ENCODE results near the gene SYNM. TPM values are rescaled to one million over a fixed set of nuclear protein-coding genes. Genes with fewer than 3 reads are reported as not detected.

Gene SYNM
- total RNA-seq, 1 donor from 2014 or later, result 0.79 TPM

DNA sequence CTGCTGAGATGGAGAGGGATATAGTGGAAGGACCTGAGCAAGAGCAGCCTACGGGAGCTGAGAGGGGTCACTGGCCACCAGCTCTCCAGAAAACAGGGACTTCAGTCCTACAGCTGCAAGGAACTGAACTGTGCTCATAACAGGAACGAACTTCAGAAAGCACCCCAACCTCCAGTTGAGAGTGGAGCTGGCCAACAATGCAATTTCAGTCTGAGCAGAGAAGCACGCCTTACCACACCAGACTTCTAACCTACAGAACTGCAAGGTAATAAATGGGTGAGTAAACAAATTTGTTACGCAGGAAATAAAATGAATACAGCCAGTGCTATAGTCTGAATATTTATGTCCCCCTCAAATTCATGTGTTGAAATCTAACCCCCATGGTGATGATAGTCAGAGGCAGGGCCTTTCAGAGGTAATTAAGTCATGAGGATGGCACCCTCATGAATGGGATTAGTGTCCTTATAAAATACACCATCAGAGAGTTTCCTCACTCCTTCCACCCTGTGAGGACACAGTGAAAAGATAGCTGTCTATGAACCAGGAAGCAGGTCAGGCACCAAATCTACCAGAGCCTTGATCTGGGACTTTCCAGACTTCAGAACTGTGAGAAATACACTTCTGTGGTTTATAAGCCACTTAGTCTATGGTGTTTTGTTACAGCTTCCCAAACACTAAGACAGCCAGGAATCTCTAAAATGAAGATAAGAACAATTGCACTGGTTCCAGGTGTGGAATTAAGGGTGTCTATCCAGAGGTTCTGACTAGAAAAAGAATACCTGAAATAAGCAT, 58.6 kb downstream of the SYNM start:
- DNase-seq, result peak; percentile 69
- no peak overlapping the region for H3K27ac Mint-ChIP-seq
- intact Hi-C loops (cut with micrococcal nuclease), result no loop called here
- no peaks in the 10 kb centered on the region for H3K27me3 Mint-ChIP-seq
- peaks cover 15% of the 10 kb centered on the region for H3K4me1 Mint-ChIP-seq
- no peaks in the 10 kb centered on the region for H3K9me3 Mint-ChIP-seq
- no peak overlapping the region for H3K4me3 Mint-ChIP-seq
- no peaks in the 10 kb centered on the region for H3K36me3 Mint-ChIP-seq (ENCODE audit: low read depth)

DNA sequence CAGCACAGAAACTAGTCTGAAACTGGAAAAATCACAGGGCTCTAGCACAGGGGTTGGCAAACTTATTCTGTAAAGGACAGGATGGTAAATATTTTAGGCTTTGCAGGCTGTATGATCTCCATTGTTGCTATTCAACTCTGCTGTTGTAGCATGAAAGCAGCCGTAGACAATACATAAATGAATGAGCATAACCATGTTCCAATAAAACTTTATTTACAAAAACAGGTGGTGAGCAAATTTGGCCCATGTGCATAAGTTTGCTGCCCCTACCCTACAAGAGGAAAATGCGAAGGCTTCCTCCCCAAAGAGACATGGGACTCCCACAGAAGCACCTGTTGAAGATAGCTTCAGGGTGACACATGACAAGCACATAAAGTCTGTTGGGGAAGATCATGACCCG, 59.2 kb downstream of the SYNM start:
- no peak overlapping the region for H3K4me3 Mint-ChIP-seq
- intact Hi-C loops (cut with micrococcal nuclease), result no loop called here
- H3K27me3 Mint-ChIP-seq, result no peaks in the 10 kb centered on the region
- DNase-seq, result no peak
- no peak overlapping the region for H3K27ac Mint-ChIP-seq
- peaks cover 15% of the 10 kb centered on the region for H3K4me1 Mint-ChIP-seq
- no peaks in the 10 kb centered on the region for H3K9me3 Mint-ChIP-seq
- no peaks in the 10 kb centered on the region for H3K36me3 Mint-ChIP-seq (ENCODE audit: low read depth)

DNA sequence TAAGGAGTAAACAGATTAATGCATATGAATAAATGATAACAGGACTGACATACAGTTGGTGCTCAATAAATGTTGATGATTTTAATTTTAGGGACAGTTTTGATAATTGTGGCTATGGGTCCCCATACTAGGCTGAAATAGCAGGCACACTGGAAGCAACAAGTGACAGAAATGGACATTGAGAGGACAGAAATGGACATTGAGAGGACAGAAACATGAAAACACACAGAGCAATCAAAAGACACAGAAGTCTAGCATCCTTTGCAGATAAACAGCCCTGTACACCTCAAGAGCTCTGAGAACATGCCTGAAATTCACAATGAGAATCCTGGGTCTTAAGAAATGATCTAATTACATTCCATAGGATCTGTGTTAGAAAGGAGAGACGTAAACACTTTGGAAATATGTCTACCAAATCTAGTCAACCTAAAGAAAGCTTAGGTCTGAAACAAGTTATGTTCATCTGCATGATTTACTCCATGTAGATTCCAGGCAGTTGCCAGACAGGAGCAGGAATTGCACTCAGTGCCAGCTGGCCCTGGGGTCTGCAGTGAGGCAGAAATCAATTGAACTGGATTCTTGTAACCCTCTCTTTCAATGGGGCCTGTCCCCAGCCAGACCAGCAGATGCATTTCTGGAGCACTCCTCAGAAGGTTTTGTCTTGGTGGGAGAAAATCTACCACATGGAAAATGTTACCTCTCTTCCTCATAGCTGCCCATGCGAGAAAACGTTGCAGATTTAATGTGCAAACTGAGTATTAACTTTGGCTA, 60.3 kb downstream of the SYNM start:
- no peaks in the 10 kb centered on the region for H3K36me3 Mint-ChIP-seq (ENCODE audit: low read depth)

DNA sequence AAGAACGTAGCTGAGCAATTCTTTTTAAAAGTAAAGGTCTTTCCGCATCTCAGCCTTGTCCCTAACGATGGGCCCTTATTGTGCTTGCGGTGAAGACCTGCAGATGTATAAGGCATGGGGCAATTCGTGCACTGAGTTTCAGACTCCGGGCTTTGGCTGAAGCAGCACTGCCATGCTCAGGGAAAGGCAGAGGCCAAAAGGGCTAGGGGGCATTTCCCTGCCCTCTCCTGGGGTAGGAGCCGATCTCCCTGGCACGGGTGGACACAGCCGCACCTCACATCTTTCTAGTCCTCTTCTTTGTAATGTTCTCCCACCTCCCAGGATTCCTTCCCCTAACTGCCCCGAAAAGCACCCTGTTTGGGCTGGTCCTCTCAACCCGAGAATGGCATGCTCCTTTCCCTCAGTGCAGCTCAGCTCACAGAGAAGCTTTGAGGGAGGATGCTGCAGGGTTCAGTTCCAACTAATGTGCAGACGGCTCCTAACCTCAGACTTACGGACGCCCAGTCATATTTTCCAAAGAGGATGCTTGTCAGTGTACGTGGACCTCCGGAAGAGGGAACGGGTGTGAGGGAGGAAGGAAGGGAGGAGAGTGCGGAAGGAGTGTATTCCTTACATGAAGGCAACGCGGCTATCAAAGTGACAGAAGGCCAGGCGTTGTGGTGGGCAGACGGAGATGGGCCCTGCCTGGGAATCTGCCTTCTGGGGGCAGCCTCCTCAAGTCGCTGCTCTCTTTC, 61.2 kb downstream of the SYNM start:
- Mint-ChIP-seq H3K9me3 (no peaks in the 10 kb centered on the region), H3K27me3 (no peaks in the 10 kb centered on the region), H3K4me3 (no peak overlapping the region), H3K36me3 (ENCODE audit: low read depth) (no peaks in the 10 kb centered on the region), H3K27ac (no peak overlapping the region), H3K4me1 (peaks cover 15% of the 10 kb centered on the region)
- intact Hi-C loops (cut with micrococcal nuclease), result no loop called here
- DNase-seq, result no peak

More for the DNA sequence above, 60.3 kb downstream of the SYNM start:
- Mint-ChIP-seq H3K4me3 (no peak overlapping the region), H3K4me1 (peaks cover 15% of the 10 kb centered on the region), H3K27ac (no peak overlapping the region), H3K27me3 (no peaks in the 10 kb centered on the region), H3K9me3 (no peaks in the 10 kb centered on the region)
- intact Hi-C loops (cut with micrococcal nuclease), result no loop called here
- DNase-seq, result no peak

DNA sequence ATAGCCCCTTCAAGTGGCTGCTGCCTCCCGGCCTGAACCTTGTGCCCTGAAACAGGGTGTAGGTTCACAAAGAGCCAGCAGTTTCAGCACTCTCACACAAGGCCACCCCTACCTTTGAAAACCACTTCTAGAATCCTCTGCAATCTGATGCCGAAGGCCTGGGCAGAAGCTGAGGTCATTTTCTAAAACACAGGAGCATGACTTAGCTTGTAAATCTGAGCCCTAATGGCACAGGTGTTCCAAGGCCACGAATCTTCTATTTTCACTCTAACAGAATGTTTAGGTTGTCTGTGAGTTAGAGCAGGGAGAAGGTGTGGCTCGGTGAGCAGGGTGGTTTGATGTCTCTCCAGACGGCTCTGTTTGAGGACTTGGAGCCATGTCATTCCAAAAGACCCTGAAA, 62.3 kb downstream of the SYNM start:
- no peak for DNase-seq
- peaks cover 15% of the 10 kb centered on the region for H3K4me1 Mint-ChIP-seq

DNA sequence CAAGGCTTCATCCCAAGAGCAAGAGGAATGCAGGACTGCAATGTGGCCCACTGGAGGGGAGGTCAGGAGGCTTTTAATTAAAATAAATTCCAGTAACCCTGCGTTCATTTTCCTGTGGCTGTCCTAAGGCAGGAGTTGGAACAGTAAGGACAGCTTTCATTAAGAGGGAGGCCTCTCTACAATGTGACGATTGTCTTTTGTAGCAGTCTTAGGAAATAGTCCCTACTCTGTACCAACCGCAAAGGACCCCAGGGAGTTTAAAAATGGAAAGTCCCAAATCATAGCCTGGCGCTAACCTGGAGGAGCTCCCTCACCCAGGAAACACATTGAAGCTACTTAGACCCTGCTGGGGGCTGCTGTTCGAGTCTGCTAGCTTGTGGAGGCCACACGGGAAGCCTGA, 62.8 kb downstream of the SYNM start:
- H3K27me3 Mint-ChIP-seq, result no peaks in the 10 kb centered on the region
- no peak overlapping the region for H3K27ac Mint-ChIP-seq
- no peak for DNase-seq
- H3K9me3 Mint-ChIP-seq, result no peaks in the 10 kb centered on the region
- peaks cover 15% of the 10 kb centered on the region for H3K4me1 Mint-ChIP-seq
- H3K4me3 Mint-ChIP-seq, result no peak overlapping the region
- no peaks in the 10 kb centered on the region for H3K36me3 Mint-ChIP-seq (ENCODE audit: low read depth)
- intact Hi-C loops (cut with micrococcal nuclease), result no loop called here

More for the DNA sequence above, 62.3 kb downstream of the SYNM start:
- Mint-ChIP-seq H3K36me3 (ENCODE audit: low read depth) (no peaks in the 10 kb centered on the region), H3K27ac (no peak overlapping the region), H3K27me3 (no peaks in the 10 kb centered on the region), H3K9me3 (no peaks in the 10 kb centered on the region), H3K4me3 (no peak overlapping the region)
- intact Hi-C loops (cut with micrococcal nuclease), result no loop called here

DNA sequence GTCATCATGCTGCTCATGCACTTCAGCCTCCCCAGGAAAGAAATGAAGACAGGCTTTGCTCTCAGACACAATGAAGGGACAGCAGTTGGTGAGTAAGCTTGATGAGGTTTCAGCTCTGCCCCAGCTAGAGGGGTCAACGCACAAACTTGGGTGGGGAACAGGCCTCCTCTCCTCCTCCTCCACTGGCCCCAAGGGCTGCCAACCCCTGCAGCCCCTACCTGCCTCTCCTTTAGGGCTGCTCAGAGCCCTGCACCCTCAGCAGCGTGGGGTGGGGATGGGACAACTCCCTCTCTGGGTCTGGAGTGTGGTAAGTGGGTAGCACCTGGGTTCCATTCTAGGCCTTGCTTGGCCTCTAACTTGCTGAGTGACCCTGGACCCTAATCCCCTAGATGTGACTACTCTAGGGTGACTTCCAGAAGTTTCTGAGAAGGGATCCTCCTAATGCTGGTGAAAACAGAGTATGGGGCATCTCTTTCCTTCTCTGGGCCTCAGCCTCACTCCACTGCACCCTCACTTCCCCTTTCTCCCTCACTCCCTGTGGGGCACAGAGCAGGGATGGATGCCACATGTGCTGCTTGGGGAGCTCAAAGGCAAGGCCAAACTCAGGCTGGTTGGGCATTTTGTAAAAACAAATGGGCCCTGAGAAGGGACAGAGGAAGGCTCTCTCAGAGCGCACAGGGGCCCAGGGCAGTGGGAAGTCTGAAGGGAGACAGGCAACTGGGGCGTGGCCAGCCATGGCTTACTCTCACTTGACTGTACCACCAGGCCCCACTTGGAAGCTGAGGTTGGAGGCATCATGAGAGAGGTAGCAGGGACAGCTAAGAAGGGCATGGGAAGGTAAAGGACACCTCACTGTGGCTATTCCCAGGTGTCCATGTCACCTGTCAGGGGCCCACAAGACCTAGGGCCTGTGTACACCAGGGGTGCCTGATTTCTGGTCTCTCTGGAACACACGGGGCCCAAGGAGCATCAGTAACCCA, 64.0 kb downstream of the SYNM start:
- Mint-ChIP-seq H3K4me1 (peaks cover 4% of the 10 kb centered on the region), H3K36me3 (ENCODE audit: low read depth) (no peaks in the 10 kb centered on the region), H3K27ac (no peak overlapping the region), H3K4me3 (no peak overlapping the region), H3K9me3 (no peaks in the 10 kb centered on the region), H3K27me3 (no peaks in the 10 kb centered on the region)
- DNase-seq, result no peak
- intact Hi-C loops (cut with micrococcal nuclease), result no loop called here

DNA sequence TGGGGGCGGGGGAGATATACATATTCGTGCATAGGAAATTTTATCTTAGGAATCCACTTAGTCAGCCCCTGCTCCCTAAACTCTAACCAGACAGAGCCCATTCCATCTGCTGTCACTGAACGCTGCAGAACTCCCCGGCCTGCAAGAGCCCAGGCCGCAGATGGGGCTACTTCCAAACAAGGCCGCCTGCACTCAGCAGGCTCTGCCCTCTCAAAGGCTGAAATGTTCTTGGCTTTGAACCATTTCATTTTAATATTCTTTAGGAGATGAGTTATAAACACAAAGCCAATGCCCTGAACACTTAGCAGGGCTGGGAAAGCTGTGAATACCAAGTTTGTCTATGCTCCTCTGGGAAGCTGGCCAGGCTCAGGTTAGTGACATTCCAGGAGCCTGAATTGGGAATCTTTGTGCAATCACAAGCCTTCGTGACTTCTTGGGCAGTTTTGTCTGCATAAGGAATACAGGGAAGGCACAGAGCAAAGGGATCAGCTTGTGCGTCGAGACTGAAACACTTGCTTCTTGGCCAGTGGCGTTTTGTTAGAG, 65.0 kb downstream of the SYNM start:
- no peak overlapping the region for H3K27ac Mint-ChIP-seq
- H3K4me3 Mint-ChIP-seq, result no peak overlapping the region
- no peak for DNase-seq
- H3K4me1 Mint-ChIP-seq, result no peaks in the 10 kb centered on the region
- intact Hi-C loops (cut with micrococcal nuclease), result no loop called here
- H3K27me3 Mint-ChIP-seq, result no peaks in the 10 kb centered on the region
- no peaks in the 10 kb centered on the region for H3K36me3 Mint-ChIP-seq (ENCODE audit: low read depth)
- H3K9me3 Mint-ChIP-seq, result no peaks in the 10 kb centered on the region

DNA sequence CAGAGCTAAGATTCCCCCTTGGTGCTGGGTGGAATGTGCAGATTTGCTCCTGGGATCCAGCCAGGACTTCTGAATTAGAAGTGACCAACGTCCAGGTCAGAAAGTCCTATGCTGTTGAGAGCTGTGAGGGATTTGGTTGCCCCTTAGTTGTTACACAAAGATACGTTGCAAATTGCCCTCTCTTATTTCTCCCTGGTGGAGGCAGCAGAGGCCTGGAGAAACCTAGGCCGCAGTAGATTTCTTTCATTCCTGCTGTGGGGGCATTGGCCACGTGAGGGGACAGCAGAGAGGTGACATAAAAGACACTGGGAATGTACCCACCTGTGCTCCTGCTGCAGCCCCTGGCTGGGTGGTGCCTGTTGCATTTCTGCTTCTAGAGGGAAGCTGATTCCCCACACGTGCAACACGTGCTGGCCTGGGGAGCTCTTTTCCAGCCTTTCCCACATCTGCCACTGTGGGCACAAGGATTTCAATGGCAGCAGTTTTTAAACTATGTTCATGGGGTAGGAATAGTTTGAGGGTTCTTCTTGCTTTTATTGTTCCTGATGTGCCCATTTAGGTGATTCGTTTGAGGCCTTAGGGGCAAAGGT, 65.7 kb downstream of the SYNM start:
- Mint-ChIP-seq H3K4me3 (no peak overlapping the region), H3K4me1 (no peaks in the 10 kb centered on the region), H3K9me3 (no peaks in the 10 kb centered on the region), H3K27ac (no peak overlapping the region), H3K27me3 (no peaks in the 10 kb centered on the region), H3K36me3 (ENCODE audit: low read depth) (no peaks in the 10 kb centered on the region)
- intact Hi-C loops (cut with micrococcal nuclease), result no loop called here
- no peak for DNase-seq

DNA sequence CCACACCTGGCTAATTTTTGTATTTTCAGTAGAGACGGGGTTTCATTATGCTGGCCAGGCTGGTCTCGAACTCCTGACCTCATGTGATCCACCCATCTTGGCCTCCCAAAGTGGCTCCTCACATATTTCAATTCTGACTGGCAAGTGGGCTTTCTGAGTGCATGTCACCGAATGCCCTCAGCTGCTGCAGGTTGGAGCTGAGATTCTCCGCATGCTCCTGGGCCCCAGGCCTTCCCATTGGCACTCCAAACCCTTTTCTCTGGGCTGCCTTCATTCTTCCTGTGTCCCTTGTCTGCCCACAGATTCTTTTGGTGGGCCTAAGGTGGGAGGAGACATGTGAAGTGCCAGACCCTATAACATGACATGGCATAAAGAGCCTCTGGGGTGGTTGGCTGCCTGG, 67.3 kb downstream of the SYNM start:
- DNase-seq, result no peak
- Mint-ChIP-seq H3K4me3 (no peak overlapping the region), H3K27ac (no peak overlapping the region), H3K36me3 (ENCODE audit: low read depth) (no peaks in the 10 kb centered on the region), H3K27me3 (no peaks in the 10 kb centered on the region), H3K9me3 (no peaks in the 10 kb centered on the region), H3K4me1 (no peaks in the 10 kb centered on the region)
- intact Hi-C loops (cut with micrococcal nuclease), result no loop called here

DNA sequence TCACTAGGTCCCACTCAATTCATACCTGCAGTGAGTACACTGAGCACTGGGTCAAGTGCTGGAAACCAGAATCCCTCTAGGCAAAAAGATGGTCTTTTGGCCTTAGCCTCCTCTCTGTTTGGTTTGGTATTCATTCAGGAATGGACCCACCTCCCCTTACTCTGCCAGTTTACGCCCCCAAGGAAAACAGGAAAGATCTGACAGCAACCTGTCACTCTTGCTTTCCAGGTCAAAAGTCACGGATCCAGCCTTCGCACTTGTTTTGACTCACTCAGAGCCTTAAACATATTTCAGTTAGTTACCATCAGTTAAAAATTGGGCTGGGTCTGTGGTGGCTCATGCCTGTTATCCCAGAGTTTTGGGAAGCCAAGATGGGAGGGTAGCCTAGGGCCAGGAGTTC, 68.1 kb downstream of the SYNM start:
- no peaks in the 10 kb centered on the region for H3K36me3 Mint-ChIP-seq (ENCODE audit: low read depth)
- no peak for DNase-seq
- H3K27me3 Mint-ChIP-seq, result no peaks in the 10 kb centered on the region
- H3K27ac Mint-ChIP-seq, result no peak overlapping the region
- H3K4me3 Mint-ChIP-seq, result no peak overlapping the region
- H3K9me3 Mint-ChIP-seq, result no peaks in the 10 kb centered on the region
- intact Hi-C loops (cut with micrococcal nuclease), result no loop called here
- H3K4me1 Mint-ChIP-seq, result no peaks in the 10 kb centered on the region

DNA sequence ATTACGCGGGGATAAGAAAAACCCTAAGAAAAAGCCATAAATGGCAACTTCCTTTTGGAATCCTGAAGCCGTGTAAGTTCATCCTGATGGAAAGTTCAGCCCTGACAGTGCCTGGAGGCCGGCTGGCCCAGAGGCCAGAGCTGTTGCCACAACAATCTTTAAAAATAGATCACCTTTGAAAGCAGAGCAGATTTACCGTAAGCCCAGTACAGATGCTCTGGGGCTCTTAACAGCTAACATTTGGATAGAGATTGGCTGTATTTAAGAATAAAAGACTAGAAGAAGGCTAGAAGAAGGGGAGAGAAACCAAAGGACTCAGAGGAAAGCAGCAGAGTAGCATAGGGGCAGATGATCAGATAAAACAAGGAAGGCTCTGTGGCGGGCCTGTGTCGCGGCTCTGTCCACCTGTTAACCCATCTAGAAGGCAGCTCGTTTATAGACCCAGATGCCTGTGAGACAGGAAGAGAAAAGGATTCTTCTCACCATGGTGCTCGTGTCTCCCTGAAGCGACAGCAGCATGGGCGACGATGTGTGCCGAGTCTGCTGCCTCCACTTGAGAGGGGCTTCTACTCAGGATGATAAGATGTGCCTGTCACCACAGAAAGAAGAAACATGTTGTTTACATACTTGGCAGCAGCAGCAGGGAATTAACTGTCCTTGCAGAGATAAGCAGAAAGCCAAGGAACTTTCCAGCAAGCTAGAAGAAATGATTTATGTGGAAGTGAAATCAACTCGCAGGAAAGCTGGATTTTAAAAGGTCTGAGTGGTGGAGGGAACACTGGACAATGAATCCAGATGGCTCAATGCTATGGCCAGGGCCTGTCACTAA, 69.9 kb downstream of the SYNM start:
- DNase-seq, result no peak
- Mint-ChIP-seq H3K36me3 (ENCODE audit: low read depth) (no peaks in the 10 kb centered on the region), H3K9me3 (no peaks in the 10 kb centered on the region), H3K27ac (no peak overlapping the region), H3K4me3 (no peak overlapping the region), H3K4me1 (no peaks in the 10 kb centered on the region), H3K27me3 (no peaks in the 10 kb centered on the region)
- intact Hi-C loops (cut with micrococcal nuclease), result no loop called here
